SK-N-SH (cell line): Measurements from ENCODE around the gene PARS2.
A peak's percentile ranks its signal among the peaks of the same experiment; 100 is the strongest.

Experiments used
- CTCF ChIP-seq: fragments of 200-600 bp; sonication (generic); IDR thresholded peaks from 2 replicates; pipeline ENCODE4 v1.6.1; 2017; ENCODE audit warnings: antibody characterized with exemption, mild to moderate bottlenecking, moderate library complexity
- EZH2phosphoT487 ChIP-seq: fragments of 200-600 bp; sonication (generic); IDR thresholded peaks from 2 replicates; pipeline ENCODE4 v1.6.1; 2017; ENCODE audit warnings: low read depth, mixed run types, mild to moderate bottlenecking, antibody characterized with exemption, moderate library complexity, borderline replicate concordance
- IRF3 ChIP-seq: fragments of 150-350 bp; IDR thresholded peaks from 2 replicates; pipeline ENCODE4 v1.6.1; 2016; ENCODE audit warnings: mild to moderate bottlenecking, low read depth, low read length
- JUND ChIP-seq: IDR thresholded peaks from 2 replicates; pipeline ENCODE4 v1.4.0; 2012
- MXI1 ChIP-seq: IDR thresholded peaks from 2 replicates; pipeline ENCODE4 v1.6.1; 2012; ENCODE audit warnings: mild to moderate bottlenecking, low read depth, low read length, improper control_type of control experiment
- REST ChIP-seq: IDR thresholded peaks from 2 replicates; pipeline ENCODE4 v1.6.1; 2012; ENCODE audit warnings: mild to moderate bottlenecking, low read depth, low read length, moderate library complexity
- TCF12 ChIP-seq: IDR thresholded peaks from 2 replicates; pipeline ENCODE4 v1.4.0; 2012
- USF1 ChIP-seq: IDR thresholded peaks from 2 replicates; pipeline ENCODE4 v1.4.0; 2012; ENCODE audit warnings: low read depth, borderline replicate concordance
- USF2 ChIP-seq: fragments of 150-350 bp; IDR thresholded peaks from 2 replicates; pipeline ENCODE4 v1.6.1; 2017; ENCODE audit warnings: antibody characterized with exemption, low read length, low read depth, borderline replicate concordance

- TF ChIP-seq CTCF (no peak), JUND (no peak), MXI1 (no peak), IRF3 (no peak), EZH2phosphoT487 (no peak), USF2 (no peak), TCF12 (no peak), REST (peak; percentile 88), USF1 (no peak)
Observed at GRCh38 chr1:54803761-54804470, 39.6 kb upstream of the PARS2 start.
